NCI-H2171 (cell line): ENCODE measurements around the gene LARP4.

Source experiments
- DNase-seq: peaks from one replicate; lab custom pipeline; 2025; lab: John Stamatoyannopoulos, UW

Gene LARP4

DNA sequence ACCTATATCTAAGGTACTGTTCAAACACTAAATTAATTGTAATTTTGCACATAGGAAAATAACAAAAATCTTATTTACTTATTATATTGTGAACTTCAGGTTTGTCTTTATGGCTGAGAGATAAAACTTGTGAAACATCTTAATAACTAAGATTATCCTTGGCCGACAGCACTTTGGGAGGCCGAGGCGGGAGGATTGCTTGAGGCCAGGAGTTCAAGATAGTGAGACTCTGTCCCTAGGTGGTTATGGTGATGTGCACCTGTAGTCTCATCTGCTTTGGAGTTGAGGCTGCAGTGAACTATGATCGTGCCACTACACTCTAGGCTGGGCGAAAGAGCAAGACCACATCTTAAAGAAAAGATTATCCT lies 126.7 kb downstream of the LARP4 start:
- no peak for DNase-seq

DNA sequence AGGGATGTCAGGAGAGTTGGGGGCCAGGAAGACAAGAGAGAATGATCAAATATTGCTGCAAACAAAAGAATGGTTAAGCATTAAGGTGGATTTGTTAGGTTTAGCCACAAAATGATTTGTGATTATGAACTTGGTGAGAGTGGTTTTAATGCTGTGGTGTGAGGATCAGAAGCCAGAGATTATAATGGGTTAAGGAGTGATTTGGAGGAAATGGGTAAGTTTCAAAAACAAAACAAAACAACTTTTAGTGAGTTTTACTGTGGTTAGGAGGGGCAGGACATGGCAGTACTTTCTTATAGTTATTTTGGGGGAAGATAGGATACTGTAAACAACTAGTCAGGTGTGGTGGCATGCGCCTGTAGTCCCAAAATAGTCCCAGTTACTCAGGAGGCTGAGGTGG lies 128.1 kb downstream of the LARP4 start:
- DNase-seq: no peak

DNA sequence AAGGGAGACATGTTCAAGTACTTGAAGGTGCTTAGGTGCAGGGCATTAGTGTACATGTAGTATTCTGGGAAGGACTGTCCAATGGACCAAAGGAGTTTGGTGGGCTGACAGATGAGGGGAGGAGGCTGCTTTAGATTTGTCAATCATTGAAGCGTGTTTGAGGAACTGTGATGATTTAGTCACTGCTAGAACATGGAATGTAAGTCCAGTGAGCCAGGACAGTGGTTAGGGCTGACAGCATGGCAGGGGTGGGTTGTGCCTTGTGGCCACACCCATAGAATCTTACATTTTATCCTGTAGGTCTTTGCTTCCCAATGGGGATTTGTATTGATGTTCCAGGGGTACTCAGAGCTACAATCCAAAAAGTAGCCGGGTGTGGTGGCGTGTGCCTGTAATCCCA lies 128.7 kb downstream of the LARP4 start:
- DNase-seq: no peak
